Daoy (cell line): Measurements from ENCODE around the gene EVC2. TPM values are rescaled to one million over a fixed set of nuclear protein-coding genes. Genes with fewer than 3 reads are reported as not detected.
"Not testable (repeated sequence)": the region's sequence is repeated elsewhere in the genome, so short reads cannot be mapped to it uniquely, and the experiment has no call there.

ENCODE experiments used
- DNase-seq: peaks from one replicate; pipeline ENCODE4 v3.0.0-alpha.2; 2015; ENCODE audit warnings: low read depth
- total RNA-seq: library from RNA; depleted of rRNA; stranded (reverse); fragments of >200 nt; shearing (Covaris generic); gene quantifications from 2 replicates; pipeline ENCODE4 v1.2.3, GENCODE V29; 2014

The EVC2 gene
- total RNA-seq, 1 experiment from 2014 or later, result 6.5 TPM

DNA sequence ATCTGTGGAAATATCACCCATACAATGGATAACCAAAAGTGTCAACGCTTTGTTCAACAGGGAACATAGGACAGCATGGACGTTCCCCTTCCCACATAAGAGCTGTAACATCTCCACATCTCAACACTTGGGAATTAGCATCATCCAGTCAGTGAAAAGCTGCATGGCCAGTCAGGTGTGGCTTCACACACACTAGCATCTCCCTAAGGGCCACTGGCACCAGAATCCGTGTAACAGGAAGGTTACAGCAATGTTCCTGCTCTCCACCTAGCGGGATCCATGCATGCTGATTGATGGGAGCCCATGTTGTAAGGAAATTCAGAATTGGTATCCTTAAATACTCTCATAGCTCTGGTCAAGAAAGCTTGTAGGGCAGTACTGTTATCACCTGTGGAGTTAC lies 78.8 kb downstream of the EVC2 start:
- no peak for DNase-seq

GRCh38 chr4:5626913-5627312 lies 81.4 kb downstream of the EVC2 start:
- no peak for DNase-seq

- DNase-seq, result no peak
These were observed 85.8 kb downstream of the EVC2 start for GRCh38 chr4:5622596-5622995.

GRCh38 chr4:5619913-5620625 lies 88.3 kb downstream of the EVC2 start:
- DNase-seq, result peak; percentile 12

- DNase-seq, result no peak
These were observed 90.1 kb downstream of the EVC2 start for GRCh38 chr4:5618051-5618960.

- DNase-seq, result no peak
These were observed 91.9 kb downstream of the EVC2 start for GRCh38 chr4:5616331-5616950.

DNA sequence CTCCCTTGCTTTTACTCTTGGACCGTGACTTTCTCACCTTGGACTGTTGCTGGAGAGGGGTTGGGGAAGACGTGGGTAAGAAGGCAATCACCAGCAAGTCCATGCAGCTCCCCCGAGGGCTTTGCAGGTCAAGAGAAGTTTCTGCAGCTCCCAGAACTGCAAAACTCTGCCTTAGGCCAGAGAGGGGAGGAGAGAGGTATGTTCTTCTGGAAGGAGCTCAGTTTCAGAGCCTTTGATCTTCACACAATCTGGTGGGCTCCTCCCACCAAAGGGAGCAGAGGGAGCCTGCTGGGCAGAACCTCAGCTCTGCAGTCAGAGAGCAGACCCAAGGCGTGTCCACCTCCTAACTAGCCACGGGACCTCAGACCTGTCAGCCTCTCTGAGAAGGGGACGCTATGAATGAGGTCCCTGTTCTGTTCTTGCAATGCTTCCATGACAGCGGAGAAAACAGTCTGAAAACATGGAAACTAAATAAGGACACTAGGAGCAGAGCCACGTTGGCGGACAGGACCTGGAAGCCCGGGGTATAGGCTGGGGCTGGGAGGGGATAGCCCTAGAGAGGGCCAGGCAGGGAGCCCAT lies 92.8 kb downstream of the EVC2 start:
- no peak for DNase-seq

DNA sequence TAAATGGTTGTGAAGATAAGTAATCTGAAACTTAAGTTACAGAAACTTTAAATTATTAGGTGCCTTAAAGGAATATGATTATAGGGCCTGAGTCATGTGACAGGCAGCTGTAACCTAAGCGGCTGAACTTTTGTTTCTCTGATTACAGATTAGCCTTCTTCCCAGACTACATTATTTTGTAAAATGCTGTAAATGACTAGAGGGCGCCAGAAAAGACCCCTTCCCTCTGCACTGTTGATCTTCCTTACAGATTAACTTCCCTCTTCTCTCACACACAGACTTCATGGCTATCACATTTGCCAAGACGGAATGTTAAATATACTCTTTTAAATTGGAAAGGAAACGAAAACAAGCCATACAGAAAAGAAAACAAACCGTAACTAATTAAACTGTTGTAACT lies 96.6 kb downstream of the EVC2 start:
- DNase-seq, result no peak

DNA sequence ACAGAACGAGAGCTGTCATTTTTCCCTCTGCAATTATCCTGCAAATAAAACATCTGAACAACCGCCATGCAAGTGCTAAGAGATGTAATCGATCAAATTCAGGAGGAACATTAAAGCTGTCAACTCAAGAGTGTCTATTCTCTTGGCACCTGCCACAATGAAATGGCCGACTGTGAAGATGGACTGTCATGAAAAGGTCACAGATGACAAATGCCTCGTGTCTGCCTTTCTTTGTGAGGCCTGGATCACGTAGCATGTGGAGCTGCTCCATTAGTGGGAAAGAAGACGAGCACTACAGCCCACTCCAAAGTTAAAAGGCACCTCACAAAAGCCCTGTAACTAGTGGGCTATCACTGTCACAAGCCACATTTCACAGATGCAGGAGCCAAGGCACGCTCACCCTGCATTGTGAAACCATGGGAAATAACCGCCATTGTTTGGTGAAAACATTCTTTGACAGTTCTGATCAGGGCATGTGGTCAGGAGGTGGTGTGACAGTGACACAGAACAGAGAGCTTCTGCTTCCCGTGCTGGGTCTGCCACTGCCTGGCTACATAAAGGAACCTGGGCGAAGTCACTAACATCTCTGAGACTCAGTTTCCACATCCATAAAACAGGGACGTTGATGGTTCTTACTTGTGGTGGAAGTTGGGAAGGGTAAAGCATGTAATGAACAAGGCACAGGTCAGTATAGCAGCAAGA lies 98.9 kb downstream of the EVC2 start:
- DNase-seq, result no peak

DNA sequence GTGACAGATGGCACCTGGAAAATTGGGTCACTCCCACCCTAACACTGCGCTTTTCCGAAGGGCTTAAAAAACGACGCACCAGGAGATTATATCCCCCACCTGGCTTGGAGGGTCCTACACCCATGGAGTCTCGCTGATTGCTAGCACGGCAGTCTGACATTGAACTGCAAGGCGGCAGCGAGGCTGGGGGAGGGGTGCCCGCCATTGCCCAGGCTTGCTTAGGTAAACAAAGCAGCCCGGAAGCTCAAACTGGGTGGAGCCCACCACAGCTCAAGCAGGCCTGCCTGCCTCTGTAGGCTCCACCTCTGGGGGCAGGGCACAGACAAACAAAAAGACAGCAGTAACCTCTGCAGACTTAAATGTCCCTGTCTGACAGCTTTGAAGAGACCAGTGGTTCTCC lies 114.5 kb downstream of the EVC2 start:
- not testable (repeated sequence) for DNase-seq

- no peak for DNase-seq
These were observed 116.1 kb downstream of the EVC2 start for GRCh38 chr4:5592272-5592671.

DNA sequence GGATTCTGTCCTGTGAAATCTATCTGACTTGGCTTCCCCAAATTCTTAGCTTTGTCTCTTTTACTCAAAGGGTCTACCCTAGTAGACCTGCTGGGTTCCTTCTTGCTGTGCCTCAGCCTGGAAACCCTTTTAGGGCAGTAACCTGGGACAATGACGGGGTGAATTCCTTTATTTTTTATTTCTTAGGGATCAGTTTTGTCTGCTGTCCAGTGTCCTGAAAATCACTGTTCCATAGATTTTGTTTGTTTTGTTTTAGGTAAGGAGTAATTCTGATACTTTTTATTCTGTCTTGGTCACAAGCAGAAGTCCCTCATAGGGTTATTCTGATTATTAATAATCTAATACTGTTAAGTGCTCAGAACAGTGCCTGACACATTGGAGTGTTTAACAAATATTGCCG lies 118.9 kb downstream of the EVC2 start:
- no peak for DNase-seq

DNA sequence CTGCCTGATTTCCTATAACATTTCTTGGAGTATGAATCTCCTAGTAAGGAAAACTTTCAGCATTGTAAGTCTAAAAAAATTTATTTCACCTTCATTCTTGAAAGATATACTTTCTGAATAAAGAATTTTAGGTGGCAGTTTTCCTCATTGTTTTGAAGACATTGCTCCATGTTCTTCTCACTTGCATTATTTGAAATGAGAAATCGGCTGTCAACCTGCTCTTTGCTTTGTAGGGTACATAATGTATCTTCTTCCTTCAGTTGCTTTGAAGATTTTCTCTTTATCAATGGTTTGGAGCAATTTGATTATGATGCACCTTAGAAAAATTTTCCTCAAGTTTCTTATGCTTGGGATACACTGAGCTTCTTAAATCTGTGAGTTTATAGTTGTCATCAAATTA lies 120.3 kb downstream of the EVC2 start:
- no peak for DNase-seq

- DNase-seq, result no peak
These were observed 132.4 kb downstream of the EVC2 start for GRCh38 chr4:5575941-5576340.

- no peak for DNase-seq
These were observed 134.0 kb downstream of the EVC2 start for GRCh38 chr4:5574386-5574785.

DNA sequence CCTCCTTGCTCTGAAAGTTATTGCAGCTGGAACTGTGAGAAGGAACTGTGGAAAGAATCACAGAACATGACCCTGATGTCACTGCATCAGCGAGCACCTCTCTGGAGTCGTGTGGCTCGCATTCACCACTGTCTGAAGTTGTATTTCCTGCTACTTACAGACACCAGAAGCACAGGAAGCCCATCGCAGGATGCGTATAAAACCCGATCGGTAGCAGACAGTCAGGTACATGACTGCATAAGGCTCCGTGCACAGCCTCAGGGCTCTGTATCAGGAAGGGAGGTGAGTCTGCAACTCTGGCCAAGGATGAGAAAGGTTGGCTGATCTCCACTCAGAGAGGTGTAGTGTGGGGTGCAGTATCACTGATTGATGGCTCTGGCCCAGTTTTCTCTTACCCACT lies 134.4 kb downstream of the EVC2 start:
- DNase-seq, result no peak

DNA sequence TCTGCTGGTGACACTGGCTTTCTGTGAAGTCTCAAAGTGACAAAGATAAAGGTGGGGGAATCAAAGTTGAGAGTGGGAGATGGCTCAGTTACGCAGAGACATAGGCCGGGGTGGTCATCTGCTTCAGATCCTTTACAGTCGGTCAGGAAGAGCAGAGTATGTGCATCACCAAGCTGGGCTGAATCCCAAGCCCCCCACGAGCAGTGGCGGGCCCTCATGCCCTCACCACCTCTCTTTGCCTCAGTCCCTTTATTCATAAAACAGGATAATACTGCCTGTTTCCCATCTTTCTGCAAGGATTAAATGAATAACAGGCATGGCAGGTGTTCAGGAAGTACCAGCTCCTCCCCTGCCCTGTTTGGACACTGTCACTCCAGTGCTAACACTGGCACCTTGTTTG lies 135.6 kb downstream of the EVC2 start:
- no peak for DNase-seq

DNA sequence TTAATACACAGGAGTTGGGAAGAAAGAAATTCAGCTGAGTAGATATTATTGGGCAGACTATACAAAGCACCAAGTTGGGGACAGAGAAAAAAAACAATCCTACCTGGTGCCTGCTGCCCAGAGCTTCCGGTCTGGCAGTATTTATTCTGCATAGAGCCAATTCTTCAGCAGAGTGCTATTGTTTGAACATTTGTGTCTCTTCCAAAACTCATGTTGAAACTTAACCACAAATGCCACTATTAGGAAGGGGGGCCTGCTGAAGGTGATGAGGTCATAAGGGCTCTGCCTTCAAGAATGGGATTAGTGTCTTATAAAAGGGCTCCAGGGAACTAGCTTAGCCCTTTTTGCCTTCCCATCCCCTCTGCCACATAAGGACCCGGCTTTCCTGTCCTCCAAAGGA lies 136.2 kb downstream of the EVC2 start:
- no peak for DNase-seq

DNA sequence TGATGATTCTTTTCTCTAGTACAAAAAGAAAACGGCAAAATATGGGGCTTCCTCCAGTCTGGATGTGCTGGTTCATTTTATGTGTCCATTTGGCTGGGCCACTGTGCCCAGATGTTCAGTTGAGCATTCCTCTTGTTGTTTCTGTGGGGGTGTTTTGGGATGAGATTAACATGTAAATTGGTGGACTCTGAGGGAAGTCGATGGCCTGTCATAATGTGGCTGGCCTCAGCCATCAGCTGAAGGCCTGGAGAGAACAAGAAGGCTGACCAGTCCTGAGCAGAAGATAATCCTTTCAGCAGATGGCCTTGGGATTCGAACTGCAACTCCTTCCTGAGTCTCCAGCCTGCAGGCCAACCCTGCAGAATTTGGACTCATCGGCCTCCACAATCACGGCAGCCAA lies 136.7 kb downstream of the EVC2 start:
- no peak for DNase-seq

DNA sequence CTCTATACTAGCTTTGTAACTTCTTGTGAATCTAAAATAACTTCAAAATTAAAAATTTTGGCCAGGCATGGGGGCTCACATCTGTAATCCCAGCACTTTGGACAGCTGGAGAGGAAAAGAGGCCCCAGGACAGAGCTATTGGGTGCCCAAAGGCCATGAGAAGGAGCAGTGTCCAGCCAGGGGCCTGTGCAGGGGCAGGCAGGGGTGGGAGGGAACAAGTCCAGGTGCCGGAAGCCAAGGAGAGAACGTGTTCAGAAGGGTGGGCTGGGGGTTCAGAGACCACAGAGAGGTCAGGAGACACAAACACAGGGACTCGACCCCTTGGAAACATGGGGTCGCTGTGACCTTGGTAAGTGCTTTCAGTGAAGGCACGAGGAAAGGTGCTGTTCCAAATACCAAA lies 138.9 kb downstream of the EVC2 start:
- no peak for DNase-seq

- DNase-seq, result no peak
These were observed 139.4 kb downstream of the EVC2 start for GRCh38 chr4:5568931-5569330.

- DNase-seq, result no peak
These were observed 140.0 kb downstream of the EVC2 start for GRCh38 chr4:5568336-5568735.
